HepG2 (cell line): Measurements from ENCODE around the gene USP5. TPM values are rescaled to one million over a fixed set of nuclear protein-coding genes. Genes with fewer than 3 reads are reported as not detected.

Source experiments
- ATAC-seq: fragments of 200-7000 bp; cut with Tn5 transposase; 3 replicates; pipeline ENCODE4 v1.9.1; 2020; ENCODE audit warnings: mild to moderate bottlenecking, moderate library complexity
- BruUV-seq: library from RNA; stranded (reverse); fragments of 400-500 nt; replicated peaks from 2 replicates; lab custom pipeline; 2021; lab: Mats Ljungman, UMichigan
- CTCF ChIA-PET: fragments of 300-600 bp; formaldehyde crosslinking; extraction: SDS; loops from one replicate; lab custom pipeline; 2021; ENCODE audit warnings: low total read pairs, inconsistent platforms, low intra/inter-chr PET ratio; lab: Yijun Ruan, JAX
- POLR2A ChIA-PET: fragments of 350-600 bp; sonication (Branson Sonifier 250); formaldehyde crosslinking; loops from one replicate; lab custom pipeline; 2020; ENCODE audit warnings: antibody characterized with exemption, inconsistent platforms; lab: Yijun Ruan, JAX
- DNase-seq: peaks from one replicate; pipeline ENCODE4 v3.0.0-alpha.2; 2015; ENCODE audit warnings: low spot score
- FAIRE-seq: peaks from 3 replicates; lab custom pipeline; 2011; peaks lifted over from hg19 to GRCh38; lab: Jason Lieb, UNC
- H2AFZ ChIP-seq: one replicate; pipeline ENCODE4 v1.6.1; 2011; ENCODE audit warnings: low read length, inconsistent platforms
- H3K27ac ChIP-seq: fragments of 300-600 bp; 3 replicates; pipeline ENCODE4 v1.8.0; 2011; ENCODE audit warnings: mixed run types, mild to moderate bottlenecking, mixed read lengths, low read length, inconsistent platforms; ENCODE audit not compliant: insufficient read depth; ENCODE audit errors: extremely low read length
- H3K27me3 ChIP-seq, 2 experiments: fragments of 200-600 bp in 1 of 2; 2 replicates in 1 of 2; 3 replicates in 1 of 2; pipeline versions ENCODE4 v1.6.0 to v1.8.0; 2011; ENCODE audit warnings: low read length in 2 of 2, mild to moderate bottlenecking in 2 of 2, moderate library complexity in 2 of 2, inconsistent platforms in 1 of 2; ENCODE audit not compliant: insufficient read depth in 2 of 2, control insufficient read depth in 1 of 2
- H3K36me3 ChIP-seq, 2 experiments: fragments of 200-600 bp in 1 of 2; replicated peaks in 1 of 2; 2 replicates in 1 of 2; 3 replicates in 1 of 2; pipeline versions ENCODE4 v1.5.1 to v1.8.0; 2011; ENCODE audit warnings: low read length in 2 of 2, inconsistent platforms in 1 of 2; ENCODE audit not compliant: insufficient read depth in 2 of 2, control insufficient read depth in 1 of 2
- H3K4me1 ChIP-seq: 2 replicates; pipeline ENCODE4 v1.5.1; 2012; ENCODE audit warnings: low read length, inconsistent platforms; ENCODE audit not compliant: insufficient read depth
- H3K4me2 ChIP-seq: 2 replicates; pipeline ENCODE4 v1.6.0; 2011; ENCODE audit warnings: low read depth, low read length, inconsistent platforms
- H3K4me3 ChIP-seq, 3 experiments: fragments of 200-600 bp in 1 of 3; sonication (generic), shearing (Covaris generic) in 1 of 3; replicated peaks in 1 of 3; 2 replicates each; pipeline ENCODE4 v1.5.1; 2011 to 2016; ENCODE audit warnings: low read length in 3 of 3, inconsistent platforms in 2 of 3, low read depth in 2 of 3, mild to moderate bottlenecking in 2 of 3, control low read depth in 1 of 3, mixed read lengths in 1 of 3; ENCODE audit not compliant: insufficient read depth in 1 of 3
- H3K79me2 ChIP-seq: one replicate; pipeline ENCODE4 v1.6.1; 2011; ENCODE audit warnings: low read length, inconsistent platforms; ENCODE audit not compliant: insufficient read depth
- H3K9ac ChIP-seq: 2 replicates; pipeline ENCODE4 v1.6.0; 2011; ENCODE audit warnings: mild to moderate bottlenecking, low read depth, low read length, inconsistent platforms; ENCODE audit not compliant: insufficient read depth
- H3K9me3 ChIP-seq: 2 replicates; pipeline ENCODE4 v1.5.1; 2012; ENCODE audit warnings: mild to moderate bottlenecking, low read length
- H4K20me1 ChIP-seq: 2 replicates; pipeline ENCODE4 v1.6.0; 2011; ENCODE audit warnings: inconsistent platforms, mild to moderate bottlenecking, low read length, moderate library complexity; ENCODE audit not compliant: insufficient read depth
- CEBPB ChIP-seq: IDR thresholded peaks from 2 replicates; pipeline ENCODE4 v1.6.1; 2011; ENCODE audit warnings: low read depth, low read length, improper control_type of control experiment, borderline replicate concordance
- ELF4 ChIP-seq: sonication (generic); formaldehyde crosslinking; IDR thresholded peaks from 2 replicates; pipeline ENCODE4 v1.5.0; 2020; ENCODE audit warnings: missing genetic modification reagents, mild to moderate bottlenecking, moderate library complexity, borderline replicate concordance
- GATAD1 ChIP-seq: IDR thresholded peaks from 2 replicates; pipeline ENCODE4 v1.6.1; 2016; ENCODE audit warnings: missing genetic modification reagents, missing compliant biosample characterization
- MIER3 ChIP-seq: IDR thresholded peaks from 2 replicates; pipeline ENCODE4 v1.6.1; 2016; ENCODE audit warnings: missing compliant biosample characterization, borderline replicate concordance
- MYC ChIP-seq: sonication (generic); formaldehyde crosslinking; IDR thresholded peaks from 2 replicates; pipeline ENCODE4 v1.9.0; 2021; ENCODE audit warnings: missing genetic modification reagents, borderline replicate concordance
- MYPOP ChIP-seq: sonication (generic); formaldehyde crosslinking; IDR thresholded peaks from 2 replicates; pipeline ENCODE4 v1.8.1; 2023; ENCODE audit warnings: mild to moderate bottlenecking, moderate library complexity, missing genetic modification reagents
- PAX8 ChIP-seq: sonication (generic); formaldehyde crosslinking; IDR thresholded peaks from 2 replicates; pipeline ENCODE4 v1.8.0; 2022; ENCODE audit warnings: mild to moderate bottlenecking, missing genetic modification reagents, borderline replicate concordance
- RNF2 ChIP-seq: fragments of 450-650 bp; conservative IDR thresholded peaks from 2 replicates; pipeline ENCODE4 v1.6.1; 2016; ENCODE audit warnings: low read depth
- SOX13 ChIP-seq, 3 experiments: fragments of 450-650 bp in 1 of 3; sonication (generic) in 1 of 3; formaldehyde crosslinking in 1 of 3; IDR thresholded peaks in 2 of 3; conservative IDR thresholded peaks in 1 of 3; 2 replicates each; pipeline versions ENCODE4 v1.5.0 to v1.6.1; 2016 to 2020; ENCODE audit warnings: antibody characterized with exemption in 1 of 3, mild to moderate bottlenecking in 1 of 3, missing compliant biosample characterization in 1 of 3, missing genetic modification reagents in 1 of 3, moderate library complexity in 1 of 3
- TGIF2 ChIP-seq: IDR thresholded peaks from 2 replicates; pipeline ENCODE4 v1.6.1; 2016; ENCODE audit warnings: control low read depth, missing compliant biosample characterization
- TMF1 ChIP-seq: sonication (generic); formaldehyde crosslinking; IDR thresholded peaks from 2 replicates; pipeline ENCODE4 v1.8.1; 2022; ENCODE audit warnings: low read depth, missing genetic modification reagents
- ZBTB33 ChIP-seq: sonication (generic); formaldehyde crosslinking; IDR thresholded peaks from 2 replicates; pipeline ENCODE4 v1.4.0; 2020; ENCODE audit warnings: missing genetic modification reagents
- ZBTB8A ChIP-seq: sonication (generic); formaldehyde crosslinking; IDR thresholded peaks from 2 replicates; pipeline ENCODE4 v1.4.0; 2020; ENCODE audit warnings: mild to moderate bottlenecking, low read depth, missing genetic modification reagents, borderline replicate concordance
- ZNF121 ChIP-seq: sonication (generic); formaldehyde crosslinking; IDR thresholded peaks from 2 replicates; pipeline ENCODE4 v1.5.0; 2020; ENCODE audit warnings: mild to moderate bottlenecking, missing genetic modification reagents
- ZNF230 ChIP-seq: sonication (generic); formaldehyde crosslinking; IDR thresholded peaks from 2 replicates; pipeline ENCODE4 v1.4.0; 2020; ENCODE audit warnings: mild to moderate bottlenecking, missing genetic modification reagents
- ZNF484 ChIP-seq: sonication (generic); formaldehyde crosslinking; IDR thresholded peaks from 2 replicates; pipeline ENCODE4 v1.5.1; 2020; ENCODE audit warnings: mild to moderate bottlenecking, low read depth, missing genetic modification reagents, borderline replicate concordance
- ZNF687 ChIP-seq: sonication (generic); formaldehyde crosslinking; IDR thresholded peaks from 2 replicates; pipeline ENCODE4 v1.5.1; 2020; ENCODE audit warnings: mild to moderate bottlenecking, missing genetic modification reagents, moderate library complexity
- ZNF724P ChIP-seq: sonication (generic); formaldehyde crosslinking; IDR thresholded peaks from 2 replicates; pipeline ENCODE4 v1.8.0; 2022; ENCODE audit warnings: missing genetic modification reagents, borderline replicate concordance
- WGBS: methylation state at CpG from one replicate; pipeline ENCODE4 v1.1.6; 2017; ENCODE audit warnings: low lambda C conversion rate; 5-methylcytosine and 5-hydroxymethylcytosine counted together
- in situ Hi-C: cut with HindIII; loops from 2 replicates; pipeline ENCODE4 v1.10.0; 2017; ENCODE audit warnings: low pct_unique_long_range_greater_than_20kb; ENCODE audit not compliant: extremely low pct_ligation_motif_present
- intact Hi-C: fragments of 100-400 bp; cut with micrococcal nuclease; formaldehyde crosslinking; loops from one replicate; pipeline ENCODE4 v1.10.0; 2022; ENCODE audit not compliant: unreplicated experiment
- polyA plus RNA-seq, 8 experiments: library from polyadenylated mRNA; depleted of rRNA in 3 of 8; stranded (reverse) in 7 of 8; unstranded in 1 of 8; fragments of >200 nt; fragmentation: Illumina TruSeq in 4 of 8; extraction: Trizol in 4 of 8; gene quantifications; 2 replicates each; pipeline versions ENCODE4 v1.2.1 to v1.2.3, GENCODE V29; 2011 to 2016; ENCODE audit warnings: low read depth in 4 of 8, missing spikeins in 1 of 8, mixed read lengths in 1 of 8; ENCODE audit not compliant: insufficient read depth in 1 of 8
- total RNA-seq, 5 experiments: library from RNA; depleted of rRNA; stranded (reverse); fragments of >200 nt; fragmentation: Illumina TruSeq; extraction: Trizol; gene quantifications; 2 replicates each; pipeline ENCODE4 v1.2.3, GENCODE V29; 2016; ENCODE audit warnings: low read depth in 1 of 5

The USP5 gene
- total and polyA plus RNA-seq, 2 of the 13 experiments (the other 11 are each of a cell fraction or from before 2014, with no cell fraction given), result 39.6 to 56.0 TPM

GRCh38 chr12:6887460-6887859 lies 35.5 kb downstream of the USP5 start:
- Histone ChIP-seq H3K27ac (peak overlapping the region; percentile 61), H3K9ac (no peak overlapping the region), H3K27me3 (no peaks in the 10 kb centered on the region; a peak in 1 of 5 replicates), H3K79me2 (no peaks in the 10 kb centered on the region), H3K4me1 (peaks cover 59% of the 10 kb centered on the region), H4K20me1 (no peaks in the 10 kb centered on the region), H3K36me3 (peaks cover 0 to 1% of the 10 kb centered on the region in 2 experiments; a peak in 2 of 5 replicates), H3K4me2 (no peak overlapping the region; the same call in 1 of the 2 replicates), H3K4me3 (no peak overlapping the region), H2AFZ (no peak overlapping the region), H3K9me3 (no peaks in the 10 kb centered on the region)
- ChIA-PET CTCF (no interaction called here), POLR2A (interaction anchor here (1.8 to 3.0 kb wide), 2 partner anchors 15 to 56 kb away, joined by 4 to 25 read pairs; partner anchors contain the start of genes C12orf57, RNU7-1 and SPSB2)
- ATAC-seq, result no peak
- BruUV-seq, result no TSS peak
- DNase-seq, result no peak
- FAIRE-seq, result no peak
- intact Hi-C loops, result no loop called here
- 82% methylated on average over 8 of the region's 8 CpGs for WGBS
- in situ Hi-C loops, result no loop called here
- TF ChIP-seq ZBTB33 (CRISPR knock-in tag) (peak; percentile 89), ZNF724P (CRISPR knock-in tag) (no peak), MYC (no peak), ZBTB8A (CRISPR knock-in tag) (no peak), ZNF687 (no peak), ZNF121 (no peak), ZNF230 (CRISPR knock-in tag) (no peak), CEBPB (0 out of 2 replicates have a peak, but pooled peaks have one; percentile 18), PAX8 (CRISPR knock-in tag) (no peak), MYPOP (no peak), SOX13 (IDR thresholded peaks at IDR 0.05) (no peak), SOX13 (CRISPR knock-in tag; conservative IDR thresholded peaks at IDR 0.05 in 1 of 2, IDR thresholded peaks at IDR 0.05 in 1 of 2) (0 out of 4 replicates have a peak, but pooled peaks of 1 of the 2 experiments have one; percentile 6), GATAD1 (CRISPR knock-in tag) (no peak), TMF1 (no peak), RNF2 (no peak), ELF4 (CRISPR knock-in tag) (no peak), ZNF484 (no peak), TGIF2 (no peak), MIER3 (CRISPR knock-in tag) (no peak)
